Mesothelial cell of epicardium (in vitro differentiated cells): Measurements from ENCODE around the gene GARRE1. TPM values are rescaled to one million over a fixed set of nuclear protein-coding genes. Genes with fewer than 3 reads are reported as not detected.
A peak's percentile ranks its signal among the peaks of the same experiment; 100 is the strongest.

Experiments used
- DNase-seq, 2 experiments: peaks; one replicate each; pipeline ENCODE4 v3.0.0; 2021; ENCODE audit warnings: low spot score in 2 of 2; ENCODE audit not compliant: unreplicated experiment in 2 of 2
- H3K27ac Mint-ChIP-seq: 2 replicates; pipeline ENCODE4 v1.8.0; 2021; ENCODE audit warnings: mixed read lengths
- H3K27me3 Mint-ChIP-seq: 2 replicates; pipeline ENCODE4 v1.8.0; 2021; ENCODE audit warnings: low read depth, mixed read lengths
- H3K36me3 Mint-ChIP-seq: 2 replicates; pipeline ENCODE4 v1.8.0; 2021; ENCODE audit warnings: mixed read lengths
- H3K4me1 Mint-ChIP-seq: 2 replicates; pipeline ENCODE4 v1.8.0; 2021; ENCODE audit warnings: mixed read lengths
- H3K4me3 Mint-ChIP-seq: 2 replicates; pipeline ENCODE4 v1.8.0; 2021; ENCODE audit warnings: mild to moderate bottlenecking, moderate library complexity, mixed read lengths
- H3K9me3 Mint-ChIP-seq: 2 replicates; pipeline ENCODE4 v1.8.0; 2021; ENCODE audit warnings: mixed read lengths
- CTCF ChIP-seq: fragments of 200-600 bp; sonication (generic); IDR thresholded peaks from one replicate; pipeline ENCODE4 v1.5.0; 2021; ENCODE audit warnings: antibody characterized with exemption; ENCODE audit not compliant: unreplicated experiment
- total RNA-seq: library from RNA; stranded (reverse); gene quantifications from 3 replicates; pipeline ENCODE4 v1.2.1, GENCODE V29; 2021

Gene GARRE1
- total RNA-seq, 1 donor from 2014 or later: 52.4 TPM

DNA sequence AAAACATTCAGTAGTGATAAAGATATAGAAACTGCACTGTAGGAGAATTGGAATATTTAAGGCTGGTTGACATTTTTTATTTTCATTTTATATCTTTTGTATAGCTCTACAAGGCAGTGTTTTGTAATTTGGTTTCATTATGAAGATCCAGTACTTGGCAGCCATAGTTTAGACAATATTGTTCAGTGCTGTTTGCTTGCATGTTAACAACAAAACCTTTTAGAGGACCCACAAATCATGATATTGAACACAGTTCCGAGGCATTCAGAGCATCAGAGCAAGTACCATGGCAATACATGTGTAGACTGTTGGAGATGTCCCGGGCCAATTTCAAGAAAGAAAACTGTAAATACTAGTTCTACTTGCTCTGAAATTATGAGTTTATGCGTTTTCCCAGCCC lies 25.6 kb upstream of the GARRE1 start:
- Mint-ChIP-seq H3K27me3 (no peaks in the 10 kb centered on the region), H3K4me1 (peaks cover 8% of the 10 kb centered on the region), H3K27ac (no peak overlapping the region), H3K9me3 (no peaks in the 10 kb centered on the region), H3K4me3 (no peak overlapping the region), H3K36me3 (peaks cover 26% of the 10 kb centered on the region)
- no peak for DNase-seq
- no peak for TF ChIP-seq CTCF

DNA sequence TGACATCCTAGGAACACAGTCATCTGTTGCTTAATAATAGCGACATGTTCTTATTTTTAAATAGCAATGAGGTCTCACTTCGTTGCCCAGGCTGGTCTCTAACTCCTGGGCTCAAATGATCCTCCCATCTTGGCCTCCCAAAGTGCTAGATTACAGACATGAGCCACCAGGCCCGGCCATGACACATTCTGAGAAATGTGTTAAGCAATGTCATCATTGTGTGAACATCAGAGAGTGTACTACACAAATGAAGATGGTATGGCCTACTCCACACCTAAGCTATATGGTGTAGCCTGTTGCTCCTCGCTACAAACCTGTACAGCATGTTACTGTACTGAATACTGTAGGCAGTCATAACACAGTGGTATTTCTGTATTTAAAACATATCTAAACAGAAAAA lies 24.6 kb upstream of the GARRE1 start:
- Mint-ChIP-seq H3K36me3 (peaks cover 21% of the 10 kb centered on the region), H3K27me3 (no peaks in the 10 kb centered on the region), H3K9me3 (no peaks in the 10 kb centered on the region), H3K4me1 (peaks cover 8% of the 10 kb centered on the region), H3K27ac (no peak overlapping the region), H3K4me3 (no peak overlapping the region)
- no peak for DNase-seq
- no peak for TF ChIP-seq CTCF

DNA sequence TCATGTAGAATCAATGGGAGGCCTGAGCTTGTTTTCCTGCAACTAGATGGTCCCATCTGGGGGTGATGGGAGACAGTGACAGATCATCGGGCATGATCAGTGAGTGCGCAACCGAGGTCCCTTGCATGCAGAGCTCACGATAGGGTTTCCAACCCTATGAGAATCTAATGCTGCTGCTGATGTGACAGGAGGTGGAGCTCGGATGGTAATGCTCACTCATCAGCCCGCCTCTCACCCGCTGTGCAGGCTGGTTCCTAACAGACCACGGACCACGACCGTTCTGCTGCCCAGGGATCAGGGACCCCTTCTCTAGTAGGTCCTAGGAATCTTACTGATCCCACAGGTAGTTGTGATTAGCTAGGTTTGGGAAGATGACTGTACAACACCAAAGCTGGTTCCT lies 23.5 kb upstream of the GARRE1 start:
- Mint-ChIP-seq H3K27ac (no peak overlapping the region), H3K36me3 (peaks cover 20% of the 10 kb centered on the region), H3K9me3 (no peaks in the 10 kb centered on the region), H3K4me1 (peaks cover 8% of the 10 kb centered on the region), H3K4me3 (no peak overlapping the region), H3K27me3 (no peaks in the 10 kb centered on the region)
- no peak for TF ChIP-seq CTCF
- no peak for DNase-seq

DNA sequence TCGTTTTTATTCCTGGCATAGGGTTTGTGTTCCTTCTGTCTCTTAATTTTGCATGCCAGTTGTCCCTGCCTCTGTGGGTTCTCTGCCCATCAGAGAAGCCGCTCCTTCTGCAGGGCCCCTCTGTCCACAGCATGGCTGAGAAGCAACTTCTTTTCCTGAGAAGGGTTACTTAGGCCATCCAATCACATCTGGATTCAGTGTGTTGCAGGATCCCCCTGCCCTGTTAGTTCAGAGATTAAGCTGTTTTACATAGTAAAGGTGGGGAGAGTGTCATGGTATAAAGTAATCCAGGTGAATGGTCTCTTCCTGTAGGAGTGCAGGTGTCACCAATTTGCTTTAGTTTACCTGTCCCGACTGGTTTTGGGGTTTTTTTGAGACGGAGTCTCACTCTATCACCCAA lies 22.9 kb upstream of the GARRE1 start:
- no peak overlapping the region for H3K4me3 Mint-ChIP-seq
- no peaks in the 10 kb centered on the region for H3K27me3 Mint-ChIP-seq
- DNase-seq: no peak
- peak overlapping the region; percentile 25 for H3K27ac Mint-ChIP-seq
- H3K4me1 Mint-ChIP-seq: peaks cover 8% of the 10 kb centered on the region
- H3K9me3 Mint-ChIP-seq: no peaks in the 10 kb centered on the region
- no peak for TF ChIP-seq CTCF
- peaks cover 20% of the 10 kb centered on the region for H3K36me3 Mint-ChIP-seq

GRCh38 chr19:34232566-34233481 lies 21.5 kb upstream of the GARRE1 start:
- no peak for DNase-seq
- Mint-ChIP-seq H3K4me1 (peaks cover 8% of the 10 kb centered on the region), H3K9me3 (no peaks in the 10 kb centered on the region), H3K27ac (peak overlapping the region; percentile 91), H3K4me3 (no peak overlapping the region), H3K27me3 (no peaks in the 10 kb centered on the region), H3K36me3 (peaks cover 12% of the 10 kb centered on the region)
- TF ChIP-seq CTCF: no peak
